Stimulated activated CD8-positive, alpha-beta memory T cell treated with anti-CD3 and anti-CD28 coated beads, Interleukin-2, amount 100 ng/mL, for 48 hours (primary cell): ENCODE results near the gene DCAF12L1.

Experiments used
- DNase-seq, 2 donors: peaks; one replicate each; pipeline ENCODE4 v3.0.0-alpha.2; 2020; ENCODE audit warnings: low read depth in 2 of 2

The DCAF12L1 gene

DNA sequence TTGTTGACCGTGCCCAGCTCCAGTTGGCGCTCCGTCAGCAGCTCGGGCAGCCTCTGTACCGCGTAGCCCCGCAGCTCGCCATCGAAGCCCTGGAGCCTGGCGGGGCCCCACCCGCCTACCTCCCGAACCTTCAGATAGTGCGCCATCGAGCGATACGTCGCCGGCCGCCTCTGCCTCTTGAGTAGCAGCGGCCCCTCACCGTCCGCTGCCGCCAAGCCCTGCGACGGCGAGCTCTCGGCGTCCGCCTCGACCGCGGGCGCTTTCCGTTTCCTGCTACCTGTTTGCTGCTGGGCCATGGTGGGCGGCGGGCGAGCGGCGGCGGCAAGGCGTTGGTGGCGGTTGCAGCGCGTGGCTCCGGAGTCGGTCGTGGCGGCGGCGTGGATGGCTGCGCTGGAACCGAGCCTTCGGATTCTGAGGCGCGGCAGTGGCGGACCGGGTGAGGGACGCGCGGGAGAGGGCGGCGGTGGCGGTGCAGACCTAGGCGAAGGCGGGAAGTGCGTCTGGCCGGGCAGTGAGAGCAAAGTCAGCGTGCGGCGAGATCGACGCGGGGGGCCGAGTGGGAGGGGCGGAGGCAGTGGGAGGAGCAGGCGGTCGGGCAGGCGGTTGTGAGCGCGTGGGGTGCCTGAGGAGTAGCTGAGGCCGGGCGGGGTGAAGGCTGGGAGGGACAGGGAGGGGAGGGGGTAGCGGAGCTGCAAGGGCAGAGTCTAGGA, at the start of gene DCAF12L1:
Gene DCAF12L1 (minus strand): TSS at position 502 of the 710 bp plus-strand sequence. CDS start 206 bp downstream, at position 296.
- DNase-seq: no peak

DNA sequence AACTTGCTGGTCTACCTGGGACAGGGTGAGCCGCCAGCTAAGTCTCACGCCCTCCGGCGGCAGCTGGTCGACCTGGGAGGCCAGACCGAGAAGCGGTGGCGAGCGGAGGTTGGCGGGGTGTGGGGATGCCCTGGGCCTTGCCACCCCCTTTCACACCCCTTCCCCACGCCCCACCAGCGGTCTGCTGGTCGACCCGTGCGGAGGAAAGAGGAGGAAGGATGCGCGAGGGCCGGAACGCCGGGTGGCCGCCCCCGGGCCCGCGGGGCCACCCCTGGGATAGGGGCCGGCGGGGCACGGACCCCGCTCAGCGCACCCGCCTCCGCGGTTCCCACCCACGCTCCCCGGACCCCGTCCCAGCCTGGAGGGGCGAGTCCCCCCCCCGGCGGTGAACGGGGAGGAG, 28.3 kb upstream of the DCAF12L1 start:
- no peak for DNase-seq

DNA sequence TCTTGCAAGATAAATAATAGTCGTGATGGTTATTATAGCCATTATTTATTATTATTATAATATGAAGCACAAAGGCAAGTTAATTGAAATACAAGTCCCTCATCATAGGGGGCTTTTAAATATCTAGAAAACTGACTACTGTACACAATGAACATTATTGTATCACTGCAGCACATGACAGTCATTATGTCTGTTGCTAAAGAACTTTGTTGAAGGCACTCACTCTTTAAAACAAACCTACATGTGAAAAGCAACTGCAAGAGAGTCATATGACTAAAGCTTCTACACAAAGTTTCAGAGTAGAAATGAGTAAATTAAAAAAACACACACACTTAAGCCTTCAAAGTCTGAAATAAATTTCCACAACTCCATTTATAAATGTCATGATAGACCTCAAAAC, 23.3 kb upstream of the DCAF12L1 start:
- no peak for DNase-seq

DNA sequence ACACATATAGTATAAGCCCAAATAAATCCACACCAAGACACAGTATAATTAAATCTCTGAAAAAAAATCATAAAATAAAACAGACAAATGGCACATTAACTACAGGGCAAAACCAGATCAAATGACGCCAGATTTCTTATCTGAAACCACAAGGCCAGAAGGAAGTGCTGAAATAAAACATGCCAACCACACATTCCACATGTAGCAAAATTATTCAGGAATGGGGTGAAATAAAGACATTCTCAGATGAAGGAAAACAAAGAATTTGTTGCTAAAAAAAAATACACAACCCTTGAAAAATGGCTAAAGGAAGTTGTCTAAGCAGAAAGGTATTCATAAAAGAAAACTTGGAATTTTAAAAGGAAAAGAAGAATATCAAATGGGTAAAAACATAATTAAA, 4.5 kb upstream of the DCAF12L1 start:
- no peak for DNase-seq

DNA sequence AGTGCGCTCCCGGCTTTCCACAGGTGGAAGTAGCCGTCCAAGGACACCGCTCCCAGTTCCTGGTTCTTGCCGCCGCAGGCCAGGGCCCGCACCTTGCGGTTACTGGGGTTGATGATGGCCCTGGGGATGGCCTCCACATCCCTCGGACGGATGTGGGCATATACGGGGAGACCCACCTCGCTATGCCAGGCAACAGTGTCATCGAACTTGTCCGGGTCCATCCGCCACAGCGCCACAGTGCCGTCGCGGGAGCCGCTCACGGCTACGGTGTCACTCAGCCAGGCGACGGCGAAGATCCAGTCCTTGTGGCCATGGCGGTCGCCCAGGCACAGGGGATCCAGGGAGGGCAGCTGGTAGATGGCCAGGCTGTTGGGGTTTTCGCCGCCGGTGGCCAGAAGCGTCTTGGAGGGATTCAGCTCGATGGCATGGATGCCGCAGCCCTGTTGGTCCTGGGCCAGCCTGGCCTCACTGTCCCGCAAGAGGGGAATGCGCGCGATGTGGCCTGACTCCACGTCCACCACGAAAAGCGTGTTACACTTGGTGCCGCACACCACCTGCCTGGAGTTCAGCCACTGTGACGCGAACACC, 795 bp downstream of the DCAF12L1 start:
- no peak for DNase-seq

DNA sequence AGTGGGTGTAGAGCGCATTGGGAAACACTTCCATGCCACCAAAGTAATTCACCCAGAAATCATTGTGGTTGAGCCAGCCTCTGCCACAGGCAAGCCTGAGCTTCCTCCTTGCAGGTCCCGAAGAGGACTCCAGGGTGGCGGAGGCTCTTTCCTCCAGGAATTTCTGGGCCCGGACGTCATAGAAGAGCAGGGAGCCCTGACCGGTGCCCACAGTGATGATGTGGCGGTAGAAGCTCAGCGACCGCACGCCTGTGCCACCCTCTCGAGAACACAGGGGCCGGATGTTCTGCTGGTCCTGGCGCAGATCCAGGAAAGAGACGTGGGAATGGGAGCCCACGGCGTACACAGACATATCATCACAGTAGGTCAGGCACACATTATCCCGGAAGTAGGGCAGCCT, 1.3 kb downstream of the DCAF12L1 start:
- no peak for DNase-seq

DNA sequence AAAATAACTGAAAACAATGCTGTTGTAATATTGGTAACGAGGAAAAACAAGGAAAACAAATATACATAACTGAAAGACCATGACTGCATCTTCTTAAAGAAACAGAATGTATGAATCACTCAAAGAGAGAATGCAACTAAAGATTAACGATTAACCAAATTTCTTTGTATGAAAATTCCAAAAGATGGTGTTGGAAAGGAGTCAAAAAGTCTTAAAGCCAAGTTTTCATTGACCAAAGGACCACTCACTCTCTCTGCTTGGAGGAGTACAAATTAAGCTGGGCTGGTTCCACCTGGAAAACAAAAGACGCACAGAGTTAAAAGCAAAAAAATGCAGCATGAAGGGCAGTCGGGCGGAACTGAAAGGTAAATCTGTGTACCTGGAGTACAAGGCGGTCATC, 1.8 kb downstream of the DCAF12L1 start:
- no peak for DNase-seq

DNA sequence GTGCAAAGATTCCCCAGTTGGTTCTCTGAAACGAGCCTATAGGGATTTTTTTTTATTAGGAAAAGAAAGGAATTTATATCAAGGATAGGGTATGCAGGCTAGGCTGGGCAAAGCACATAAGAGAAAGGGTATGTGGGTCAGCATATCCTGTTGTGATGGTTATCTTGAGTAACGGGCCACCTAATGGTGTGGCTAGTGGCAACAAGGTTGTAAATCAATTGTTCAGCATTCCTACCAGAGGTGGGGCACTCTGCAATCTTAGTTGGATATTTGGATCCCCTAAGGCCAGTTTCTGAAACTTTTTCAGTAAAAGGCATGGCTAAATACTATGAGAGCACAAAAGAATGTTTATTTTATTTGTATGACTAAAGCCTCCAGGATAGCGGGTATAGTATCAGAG, 42.7 kb downstream of the DCAF12L1 start:
- no peak for DNase-seq
